Activated T-helper 2 cell treated with anti-CD3 and anti-CD28 coated beads, Interferon-gamma antibody, Interleukin-2, Interleukin-4, amounts not matched to agents 10 μg/mL and 5 μg/mL and 100 μg/mL, durations not matched to agents 14 hours and 24 hours and 36 hours (primary cell): ENCODE data around the gene SRBD1. TPM values are rescaled to one million over a fixed set of nuclear protein-coding genes. Genes with fewer than 3 reads are reported as not detected.

Experiments
- DNase-seq: peaks from one replicate; pipeline ENCODE4 v3.0.0; 2021; ENCODE audit warnings: low spot score
- H3K27ac Mint-ChIP-seq: one replicate; pipeline ENCODE4 v1.8.0; 2021; ENCODE audit warnings: mixed read lengths
- H3K27me3 Mint-ChIP-seq: one replicate; pipeline ENCODE4 v1.8.0; 2021; ENCODE audit warnings: low read depth, mixed read lengths
- H3K36me3 Mint-ChIP-seq: one replicate; pipeline ENCODE4 v1.8.0; 2021; ENCODE audit warnings: low read depth, mixed read lengths
- H3K4me1 Mint-ChIP-seq: one replicate; pipeline ENCODE4 v1.8.0; 2021; ENCODE audit warnings: low read depth, mixed read lengths
- H3K4me3 Mint-ChIP-seq: one replicate; pipeline ENCODE4 v1.8.0; 2021; ENCODE audit warnings: low read depth, mild to moderate bottlenecking, moderate library complexity, mixed read lengths
- H3K9me3 Mint-ChIP-seq: one replicate; pipeline ENCODE4 v1.8.0; 2021; ENCODE audit warnings: mixed read lengths
- intact Hi-C: fragments of 100-400 bp; cut with micrococcal nuclease; formaldehyde crosslinking; loops from one replicate; pipeline ENCODE4 v1.15.1; 2023
- total RNA-seq: library from RNA; stranded (reverse); gene quantifications from 2 replicates; pipeline ENCODE4 v1.2.3, GENCODE V29; 2022

Gene SRBD1
- total RNA-seq, 1 donor from 2014 or later = 21.7 TPM

- H3K4me3 Mint-ChIP-seq = no peak overlapping the region
- H3K27ac Mint-ChIP-seq = no peak overlapping the region
- H3K36me3 Mint-ChIP-seq = peaks cover 19% of the 10 kb centered on the region
- intact Hi-C loops = no loop called here
- H3K4me1 Mint-ChIP-seq = peaks cover 28% of the 10 kb centered on the region
- DNase-seq = no peak
- H3K9me3 Mint-ChIP-seq = no peaks in the 10 kb centered on the region
- no peaks in the 10 kb centered on the region for H3K27me3 Mint-ChIP-seq
Observed at GRCh38 chr2:45606796-45607195, 4.3 kb downstream of the SRBD1 start.

- Mint-ChIP-seq H3K27me3 (no peaks in the 10 kb centered on the region), H3K4me1 (peaks cover 22% of the 10 kb centered on the region), H3K36me3 (peaks cover 33% of the 10 kb centered on the region), H3K9me3 (no peaks in the 10 kb centered on the region), H3K27ac (no peak overlapping the region), H3K4me3 (no peak overlapping the region)
- no peak for DNase-seq
- intact Hi-C loops = no loop called here
Observed at GRCh38 chr2:45605116-45605515, 6.0 kb downstream of the SRBD1 start.

- intact Hi-C loops = no loop called here
- no peak for DNase-seq
- no peaks in the 10 kb centered on the region for H3K9me3 Mint-ChIP-seq
- no peak overlapping the region for H3K4me3 Mint-ChIP-seq
- H3K4me1 Mint-ChIP-seq = peaks cover 7% of the 10 kb centered on the region
- no peaks in the 10 kb centered on the region for H3K27me3 Mint-ChIP-seq
- H3K27ac Mint-ChIP-seq = no peak overlapping the region
- H3K36me3 Mint-ChIP-seq = peaks cover 56% of the 10 kb centered on the region
Observed at GRCh38 chr2:45602624-45603023, 8.4 kb downstream of the SRBD1 start.

- Mint-ChIP-seq H3K36me3 (peaks cover 65% of the 10 kb centered on the region), H3K27ac (no peak overlapping the region), H3K27me3 (no peaks in the 10 kb centered on the region), H3K9me3 (no peaks in the 10 kb centered on the region), H3K4me3 (no peak overlapping the region), H3K4me1 (peaks cover 2% of the 10 kb centered on the region)
- intact Hi-C loops = no loop called here
- DNase-seq = no peak
Observed at GRCh38 chr2:45598545-45598944, 12.5 kb downstream of the SRBD1 start.

- H3K36me3 Mint-ChIP-seq = peaks cover 68% of the 10 kb centered on the region
- no peaks in the 10 kb centered on the region for H3K27me3 Mint-ChIP-seq
- intact Hi-C loops = no loop called here
- H3K4me1 Mint-ChIP-seq = peaks cover 2% of the 10 kb centered on the region
- H3K27ac Mint-ChIP-seq = no peak overlapping the region
- no peaks in the 10 kb centered on the region for H3K9me3 Mint-ChIP-seq
- no peak for DNase-seq
- H3K4me3 Mint-ChIP-seq = no peak overlapping the region
Observed at GRCh38 chr2:45596761-45597160, 14.3 kb downstream of the SRBD1 start.

- no peak overlapping the region for H3K4me3 Mint-ChIP-seq
- intact Hi-C loops = no loop called here
- no peak for DNase-seq
- H3K27me3 Mint-ChIP-seq = no peaks in the 10 kb centered on the region
- no peak overlapping the region for H3K27ac Mint-ChIP-seq
- H3K36me3 Mint-ChIP-seq = peaks cover 70% of the 10 kb centered on the region
- H3K4me1 Mint-ChIP-seq = peaks cover 6% of the 10 kb centered on the region
- H3K9me3 Mint-ChIP-seq = no peaks in the 10 kb centered on the region
Observed at GRCh38 chr2:45595721-45596435, 15.2 kb downstream of the SRBD1 start.

GRCh38 chr2:45591073-45591472 lies 20.0 kb downstream of the SRBD1 start:
- Mint-ChIP-seq H3K27me3 (no peaks in the 10 kb centered on the region), H3K36me3 (peaks cover 37% of the 10 kb centered on the region), H3K4me3 (no peak overlapping the region), H3K9me3 (no peaks in the 10 kb centered on the region), H3K27ac (no peak overlapping the region), H3K4me1 (peaks cover 21% of the 10 kb centered on the region)
- DNase-seq = no peak
- intact Hi-C loops = no loop called here

- Mint-ChIP-seq H3K36me3 (peaks cover 25% of the 10 kb centered on the region), H3K27me3 (no peaks in the 10 kb centered on the region), H3K4me1 (peaks cover 19% of the 10 kb centered on the region), H3K4me3 (no peak overlapping the region), H3K9me3 (no peaks in the 10 kb centered on the region), H3K27ac (no peak overlapping the region)
- intact Hi-C loops = no loop called here
- DNase-seq = no peak
Observed at GRCh38 chr2:45588158-45588829, 22.8 kb downstream of the SRBD1 start.

GRCh38 chr2:45586600-45586999 lies 24.5 kb downstream of the SRBD1 start:
- intact Hi-C loops = no loop called here
- H3K36me3 Mint-ChIP-seq = peaks cover 14% of the 10 kb centered on the region
- H3K9me3 Mint-ChIP-seq = no peaks in the 10 kb centered on the region
- no peaks in the 10 kb centered on the region for H3K27me3 Mint-ChIP-seq
- DNase-seq = no peak
- H3K4me3 Mint-ChIP-seq = no peak overlapping the region
- H3K27ac Mint-ChIP-seq = no peak overlapping the region
- H3K4me1 Mint-ChIP-seq = peaks cover 19% of the 10 kb centered on the region

GRCh38 chr2:45585267-45585861 lies 25.7 kb downstream of the SRBD1 start:
- Mint-ChIP-seq H3K27me3 (no peaks in the 10 kb centered on the region), H3K4me3 (no peak overlapping the region), H3K9me3 (no peaks in the 10 kb centered on the region), H3K36me3 (peaks cover 8% of the 10 kb centered on the region), H3K4me1 (peaks cover 15% of the 10 kb centered on the region), H3K27ac (no peak overlapping the region)
- intact Hi-C loops = no loop called here
- DNase-seq = no peak

GRCh38 chr2:45583977-45584376 lies 27.1 kb downstream of the SRBD1 start:
- Mint-ChIP-seq H3K27ac (no peak overlapping the region), H3K4me1 (peaks cover 11% of the 10 kb centered on the region), H3K36me3 (peaks cover 5% of the 10 kb centered on the region), H3K9me3 (no peaks in the 10 kb centered on the region), H3K27me3 (no peaks in the 10 kb centered on the region), H3K4me3 (no peak overlapping the region)
- no peak for DNase-seq
- intact Hi-C loops = no loop called here

GRCh38 chr2:45582522-45582921 lies 28.5 kb downstream of the SRBD1 start:
- Mint-ChIP-seq H3K36me3 (peaks cover 5% of the 10 kb centered on the region), H3K4me1 (peaks cover 5% of the 10 kb centered on the region), H3K27ac (no peak overlapping the region), H3K4me3 (no peak overlapping the region), H3K27me3 (no peaks in the 10 kb centered on the region), H3K9me3 (no peaks in the 10 kb centered on the region)
- intact Hi-C loops = no loop called here
- no peak for DNase-seq
